Astrocyte (in vitro differentiated cells and primary cell): ENCODE results near the gene PGF. TPM values are rescaled to one million over a fixed set of nuclear protein-coding genes. Genes with fewer than 3 reads are reported as not detected.

Source experiments
- DNase-seq: peaks from one replicate; pipeline ENCODE4 v3.0.0-alpha.2; 2010; ENCODE audit warnings: low read depth
- FAIRE-seq: peaks from 2 replicates; lab custom pipeline; 2011; peaks lifted over from hg19 to GRCh38; lab: Jason Lieb, UNC
- H2AFZ ChIP-seq: 2 replicates; pipeline ENCODE4 v1.6.0; 2012; ENCODE audit warnings: low read depth, low read length, inconsistent platforms
- H3K27ac ChIP-seq: 2 replicates; pipeline ENCODE4 v1.5.1; 2011; ENCODE audit warnings: low read depth, low read length, inconsistent platforms
- H3K27me3 ChIP-seq: 2 replicates; pipeline ENCODE4 v1.6.0; 2011; ENCODE audit warnings: low read length, inconsistent platforms; ENCODE audit not compliant: insufficient read depth
- H3K36me3 ChIP-seq: 2 replicates; pipeline ENCODE4 v1.5.1; 2011; ENCODE audit warnings: low read length, inconsistent platforms; ENCODE audit not compliant: insufficient read depth
- H3K4me1 ChIP-seq: 2 replicates; pipeline ENCODE4 v1.5.1; 2011; ENCODE audit warnings: low read length, inconsistent platforms; ENCODE audit not compliant: insufficient read depth
- H3K4me2 ChIP-seq: 2 replicates; pipeline ENCODE4 v1.6.0; 2012; ENCODE audit warnings: low read length, inconsistent platforms
- H3K4me3 ChIP-seq: 2 replicates; pipeline ENCODE4 v1.5.1; 2011; ENCODE audit warnings: low read depth, mild to moderate bottlenecking, low read length, inconsistent platforms; ENCODE audit not compliant: insufficient read depth
- H3K79me2 ChIP-seq: 2 replicates; pipeline ENCODE4 v1.6.0; 2012; ENCODE audit warnings: mild to moderate bottlenecking, low read length, inconsistent platforms; ENCODE audit not compliant: insufficient read depth
- H3K9ac ChIP-seq: 2 replicates; pipeline ENCODE4 v1.6.0; 2012; ENCODE audit warnings: mild to moderate bottlenecking, low read length, inconsistent platforms
- H3K9me3 ChIP-seq: 2 replicates; pipeline ENCODE4 v1.5.1; 2012; ENCODE audit warnings: low read depth, mild to moderate bottlenecking, low read length, inconsistent platforms; ENCODE audit not compliant: insufficient read depth
- H4K20me1 ChIP-seq: 2 replicates; pipeline ENCODE4 v1.6.0; 2012; ENCODE audit warnings: low read length, inconsistent platforms; ENCODE audit not compliant: insufficient read depth
- H3K27ac Mint-ChIP-seq: one replicate; pipeline ENCODE4 v1.8.0; 2021; ENCODE audit warnings: mild to moderate bottlenecking, mixed read lengths; ENCODE audit not compliant: unreplicated experiment
- H3K27me3 Mint-ChIP-seq: one replicate; pipeline ENCODE4 v1.8.0; 2021; ENCODE audit warnings: low read depth, mixed read lengths; ENCODE audit not compliant: unreplicated experiment
- H3K36me3 Mint-ChIP-seq: one replicate; pipeline ENCODE4 v1.8.0; 2021; ENCODE audit warnings: low read depth, mixed read lengths; ENCODE audit not compliant: unreplicated experiment
- H3K4me1 Mint-ChIP-seq: one replicate; pipeline ENCODE4 v1.8.0; 2021; ENCODE audit warnings: low read depth, mixed read lengths; ENCODE audit not compliant: unreplicated experiment
- H3K4me3 Mint-ChIP-seq: one replicate; pipeline ENCODE4 v1.8.0; 2021; ENCODE audit warnings: mild to moderate bottlenecking, moderate library complexity, mixed read lengths; ENCODE audit not compliant: unreplicated experiment
- H3K9me3 Mint-ChIP-seq: one replicate; pipeline ENCODE4 v1.8.0; 2021; ENCODE audit warnings: mild to moderate bottlenecking, mixed read lengths; ENCODE audit not compliant: unreplicated experiment
- CTCF ChIP-seq: IDR thresholded peaks from 2 replicates; pipeline ENCODE4 v1.5.1; 2011; ENCODE audit warnings: low read depth, mild to moderate bottlenecking, inconsistent platforms, low read length, moderate library complexity; ENCODE audit not compliant: insufficient read depth
- EZH2 ChIP-seq: IDR thresholded peaks from 2 replicates; pipeline ENCODE4 v1.6.1; 2012; ENCODE audit warnings: mild to moderate bottlenecking, low read length, inconsistent platforms; ENCODE audit not compliant: insufficient read depth
- total RNA-seq: library from RNA; stranded (reverse); gene quantifications from 2 replicates; pipeline ENCODE4 v1.2.1, GENCODE V29; 2021

Gene PGF
- total RNA-seq, 1 donor from 2014 or later = 3.5 TPM

- no peaks in the 10 kb centered on the region for H3K36me3 Mint-ChIP-seq
- Histone ChIP-seq H2AFZ (peak within 1 kb of the TSS; percentile 91), H3K27me3 (peaks cover 6% of the 10 kb centered on the region), H3K27ac (no peak within 1 kb of the TSS), H3K36me3 (no peaks in the 10 kb centered on the region), H3K79me2 (no peaks in the 10 kb centered on the region), H3K9me3 (no peaks in the 10 kb centered on the region), H3K9ac (peak within 1 kb of the TSS; percentile 78), H3K4me1 (peaks cover 8% of the 10 kb centered on the region), H4K20me1 (no peaks in the 10 kb centered on the region), H3K4me2 (peak within 1 kb of the TSS; percentile 85), H3K4me3 (peak within 1 kb of the TSS; percentile 62)
- H3K27ac Mint-ChIP-seq = no peak within 1 kb of the TSS
- H3K4me3 Mint-ChIP-seq = peak within 1 kb of the TSS; percentile 60
- H3K27me3 Mint-ChIP-seq = peaks cover 20% of the 10 kb centered on the region
- peaks cover 3% of the 10 kb centered on the region for H3K4me1 Mint-ChIP-seq
- DNase-seq (peak; percentile 52), FAIRE-seq (no peak)
- H3K9me3 Mint-ChIP-seq = no peaks in the 10 kb centered on the region
- TF ChIP-seq EZH2 = no peak
These were observed 32.5 kb downstream of the PGF start, which contains the start of gene RPS6KL1 for GRCh38 chr14:74922752-74923401. Gene RPS6KL1, minus strand, starts transcription at chr14:74923260. Its CDS starts 1,719 bp downstream, at chr14:74921541.

GRCh38 chr14:74921987-74922751 is 33.2 kb downstream of the PGF start:
- Mint-ChIP-seq H3K27me3 (peaks cover 20% of the 10 kb centered on the region), H3K27ac (no peak overlapping the region), H3K9me3 (no peaks in the 10 kb centered on the region), H3K36me3 (no peaks in the 10 kb centered on the region), H3K4me3 (peak overlapping the region; percentile 60), H3K4me1 (peaks cover 3% of the 10 kb centered on the region)
- FAIRE-seq (no peak), DNase-seq (no peak)
- peak overlapping the region; percentile 78 for H3K9ac ChIP-seq
- H3K27me3 ChIP-seq = peaks cover 5% of the 10 kb centered on the region
- H3K79me2 ChIP-seq = no peaks in the 10 kb centered on the region
- H3K9me3 ChIP-seq = no peaks in the 10 kb centered on the region
- H3K4me3 ChIP-seq = peak overlapping the region; percentile 62
- peaks cover 8% of the 10 kb centered on the region for H3K4me1 ChIP-seq
- H3K36me3 ChIP-seq = no peaks in the 10 kb centered on the region
- no peaks in the 10 kb centered on the region for H4K20me1 ChIP-seq
- H3K4me2 ChIP-seq = peak overlapping the region; percentile 85
- TF ChIP-seq EZH2 (no peak), CTCF (no peak)
- no peak overlapping the region for H3K27ac ChIP-seq
- H2AFZ ChIP-seq = peak overlapping the region; percentile 91

GRCh38 chr14:74921053-74921620 is 34.3 kb downstream of the PGF start:
- H3K9me3 ChIP-seq = no peaks in the 10 kb centered on the region
- no peaks in the 10 kb centered on the region for H4K20me1 ChIP-seq
- Mint-ChIP-seq H3K9me3 (no peaks in the 10 kb centered on the region), H3K36me3 (no peaks in the 10 kb centered on the region), H3K4me3 (no peak overlapping the region), H3K27me3 (peaks cover 12% of the 10 kb centered on the region), H3K4me1 (peaks cover 3% of the 10 kb centered on the region), H3K27ac (no peak overlapping the region)
- FAIRE-seq (no peak), DNase-seq (no peak)
- TF ChIP-seq EZH2 = no peak
- TF ChIP-seq CTCF = no peak
- no peak overlapping the region for H3K9ac ChIP-seq
- H3K27ac ChIP-seq = no peak overlapping the region
- H2AFZ ChIP-seq = no peak overlapping the region
- peaks cover 3% of the 10 kb centered on the region for H3K27me3 ChIP-seq
- H3K4me2 ChIP-seq = no peak overlapping the region
- H3K36me3 ChIP-seq = no peaks in the 10 kb centered on the region
- H3K79me2 ChIP-seq = no peaks in the 10 kb centered on the region
- H3K4me3 ChIP-seq = no peak overlapping the region
- peaks cover 8% of the 10 kb centered on the region for H3K4me1 ChIP-seq
